Measurements from ENCODE around the gene KCNK10. TPM values are rescaled to one million over a fixed set of nuclear protein-coding genes. Genes with fewer than 3 reads are reported as not detected.

Gene KCNK10
- total RNA-seq, 6 experiments from 2014 or later: not detected

DNA sequence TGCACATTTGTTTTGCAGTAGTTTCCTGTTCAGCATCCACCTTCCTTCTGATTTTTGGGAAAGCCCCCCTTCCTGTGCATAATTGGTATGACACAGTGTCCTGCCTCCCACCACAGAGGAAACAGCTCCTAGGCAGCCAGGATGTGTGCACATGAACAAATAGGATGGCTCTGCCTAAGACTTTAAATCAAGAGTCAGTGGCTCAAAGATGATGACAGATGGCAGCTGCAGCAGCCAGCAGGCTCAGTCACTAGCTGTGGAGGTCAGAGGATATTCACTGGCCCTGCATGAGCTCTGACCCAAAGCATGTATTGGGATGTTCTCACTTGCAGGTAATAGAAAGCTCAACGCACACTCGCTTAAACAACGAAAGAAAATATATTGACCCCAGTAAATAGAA is 90.3 kb downstream of the KCNK10 start:
- Mint-ChIP-seq H3K4me1 (ENCODE audit: low read depth) (no peaks in the 10 kb centered on the region), H3K9me3 (peaks cover 4% of the 10 kb centered on the region; the same call in 1 of the 2 replicates), H3K36me3 (ENCODE audit: low read depth) (no peaks in the 10 kb centered on the region), H3K27me3 (ENCODE audit: insufficient read depth) (no peaks in the 10 kb centered on the region; the same call in 1 of the 2 replicates), H3K27ac (no peak overlapping the region), H3K4me3 (no peak overlapping the region)
- no peak for DNase-seq
- no peak for TF ChIP-seq CTCF (IDR thresholded peaks at IDR 0.05)

- no peaks in the 10 kb centered on the region for H3K36me3 Mint-ChIP-seq (ENCODE audit: low read depth)
- no peak for TF ChIP-seq CTCF (IDR thresholded peaks at IDR 0.05)
These were observed 91.5 kb downstream of the KCNK10 start for GRCh38 chr14:88231603-88232002.

GRCh38 chr14:88229428-88229827 is 93.6 kb downstream of the KCNK10 start:
- DNase-seq: no peak
- Mint-ChIP-seq H3K4me3 (no peak overlapping the region), H3K36me3 (ENCODE audit: low read depth) (no peaks in the 10 kb centered on the region), H3K9me3 (peaks cover under 1% of the 10 kb centered on the region; the same call in 1 of the 2 replicates), H3K27me3 (ENCODE audit: insufficient read depth) (no peaks in the 10 kb centered on the region), H3K27ac (no peak overlapping the region), H3K4me1 (ENCODE audit: low read depth) (no peaks in the 10 kb centered on the region)
- no peak for TF ChIP-seq CTCF (IDR thresholded peaks at IDR 0.05)

More at GRCh38 chr14:88231603-88232002, 91.5 kb downstream of the KCNK10 start:
- Mint-ChIP-seq H3K4me1 (ENCODE audit: low read depth) (no peaks in the 10 kb centered on the region), H3K9me3 (peaks cover 4% of the 10 kb centered on the region; the same call in 1 of the 2 replicates), H3K4me3 (no peak overlapping the region), H3K27me3 (ENCODE audit: insufficient read depth) (no peaks in the 10 kb centered on the region; the same call in 1 of the 2 replicates), H3K27ac (no peak overlapping the region)
- DNase-seq: no peak

DNA sequence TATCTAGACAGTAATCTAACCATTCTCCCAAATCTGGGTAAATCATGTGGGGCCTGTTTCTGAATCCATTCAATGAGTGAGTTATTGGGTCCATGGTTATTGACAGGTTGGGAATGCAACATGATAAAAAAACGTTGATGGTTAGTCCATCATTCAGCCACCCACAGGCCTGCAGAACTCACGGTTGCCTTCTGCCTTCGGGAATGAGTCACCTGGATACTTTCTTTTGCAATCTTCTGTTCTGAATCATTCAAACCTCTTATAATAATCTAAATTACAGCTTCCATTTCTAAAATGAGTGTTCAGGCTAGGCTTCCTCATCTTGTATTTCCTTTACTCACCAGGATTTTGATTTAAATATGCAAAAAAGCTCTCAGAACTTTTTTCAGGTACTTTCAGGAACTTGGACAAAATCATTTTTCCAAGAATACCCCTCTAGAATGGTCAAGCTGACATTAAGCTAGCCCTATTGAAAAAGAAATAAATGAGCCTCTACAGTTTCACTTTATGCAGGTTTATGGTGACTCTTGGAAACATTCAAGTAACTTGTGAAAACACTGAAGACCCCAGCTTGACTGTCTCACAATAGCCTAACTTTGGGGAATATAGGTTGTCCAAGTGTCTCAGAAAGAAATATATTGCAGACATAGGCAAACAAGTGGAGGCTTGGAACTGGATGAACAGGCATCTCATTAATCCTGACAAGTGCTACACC is 94.4 kb downstream of the KCNK10 start:
- H3K4me1 Mint-ChIP-seq (ENCODE audit: low read depth): no peaks in the 10 kb centered on the region
- no peaks in the 10 kb centered on the region for H3K36me3 Mint-ChIP-seq (ENCODE audit: low read depth)
- H3K27ac Mint-ChIP-seq: no peak overlapping the region
- H3K4me3 Mint-ChIP-seq: no peak overlapping the region
- no peak for TF ChIP-seq CTCF (IDR thresholded peaks at IDR 0.05)
- H3K27me3 Mint-ChIP-seq (ENCODE audit: insufficient read depth): no peaks in the 10 kb centered on the region
- H3K9me3 Mint-ChIP-seq: no peaks in the 10 kb centered on the region; the same call in 1 of the 2 replicates
- no peak for DNase-seq

- no peak for TF ChIP-seq CTCF (IDR thresholded peaks at IDR 0.05)
- no peaks in the 10 kb centered on the region for H3K4me1 Mint-ChIP-seq (ENCODE audit: low read depth)
- H3K4me3 Mint-ChIP-seq: no peak overlapping the region
- H3K36me3 Mint-ChIP-seq (ENCODE audit: low read depth): no peaks in the 10 kb centered on the region
- no peak for DNase-seq
- peaks cover 8% of the 10 kb centered on the region; the same call in 1 of the 2 replicates for H3K9me3 Mint-ChIP-seq
- no peaks in the 10 kb centered on the region for H3K27me3 Mint-ChIP-seq (ENCODE audit: insufficient read depth)
- no peak overlapping the region for H3K27ac Mint-ChIP-seq
These were observed 95.4 kb downstream of the KCNK10 start for GRCh38 chr14:88227693-88228092.

Measured in HFFc6 (cell line).